ENCODE measurements around the gene DNAJB6. TPM values are rescaled to one million over a fixed set of nuclear protein-coding genes. Genes with fewer than 3 reads are reported as not detected.

The DNAJB6 gene
- total RNA-seq, 1 donor = 86.6 TPM

DNA sequence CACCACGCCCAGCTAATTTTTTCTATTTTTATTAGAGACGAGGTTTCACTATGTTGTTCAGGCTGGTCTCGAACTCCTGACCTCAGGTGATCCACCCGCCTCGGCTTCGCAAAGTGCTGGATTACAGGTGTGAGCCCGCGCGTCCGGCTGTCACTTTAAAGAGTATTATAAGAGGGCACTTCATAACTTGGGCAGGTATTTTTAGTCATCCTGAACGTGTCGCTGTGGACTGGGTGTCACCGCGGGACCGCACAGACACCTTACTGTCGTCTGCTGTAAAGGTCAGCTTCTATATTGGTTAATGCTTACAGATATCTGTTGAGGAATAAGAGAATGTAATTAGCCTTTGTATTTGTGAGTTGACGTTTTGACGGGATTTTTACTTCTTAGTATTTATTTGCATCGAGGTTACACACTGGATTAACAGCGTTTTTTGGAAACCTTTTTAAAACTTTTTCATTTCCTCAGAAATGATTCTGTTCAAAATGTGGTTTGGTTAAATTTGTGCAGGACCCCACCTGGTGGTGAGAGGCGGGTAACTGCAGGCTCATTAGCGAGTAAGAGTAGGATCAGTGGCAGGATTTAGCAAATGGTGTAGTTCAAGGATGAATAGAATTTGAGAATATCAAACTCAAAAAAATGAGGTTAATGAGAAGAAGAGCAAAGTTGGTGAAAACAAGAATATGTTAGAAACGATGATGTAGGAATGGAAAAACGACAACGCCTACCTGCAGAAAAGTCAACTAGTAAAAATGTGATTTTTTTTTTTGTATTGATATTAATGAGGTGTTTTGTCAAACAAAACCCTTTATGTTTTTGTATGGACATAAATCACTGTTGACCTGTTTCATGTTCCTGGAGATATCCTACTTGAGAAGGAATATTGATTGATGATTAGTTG is 3.2 kb downstream of the DNAJB6 start:
- H3K4me3 ChIP-seq (ENCODE audit: low read depth, low read length) = no peak overlapping the region
- TF ChIP-seq, protein P1, sequence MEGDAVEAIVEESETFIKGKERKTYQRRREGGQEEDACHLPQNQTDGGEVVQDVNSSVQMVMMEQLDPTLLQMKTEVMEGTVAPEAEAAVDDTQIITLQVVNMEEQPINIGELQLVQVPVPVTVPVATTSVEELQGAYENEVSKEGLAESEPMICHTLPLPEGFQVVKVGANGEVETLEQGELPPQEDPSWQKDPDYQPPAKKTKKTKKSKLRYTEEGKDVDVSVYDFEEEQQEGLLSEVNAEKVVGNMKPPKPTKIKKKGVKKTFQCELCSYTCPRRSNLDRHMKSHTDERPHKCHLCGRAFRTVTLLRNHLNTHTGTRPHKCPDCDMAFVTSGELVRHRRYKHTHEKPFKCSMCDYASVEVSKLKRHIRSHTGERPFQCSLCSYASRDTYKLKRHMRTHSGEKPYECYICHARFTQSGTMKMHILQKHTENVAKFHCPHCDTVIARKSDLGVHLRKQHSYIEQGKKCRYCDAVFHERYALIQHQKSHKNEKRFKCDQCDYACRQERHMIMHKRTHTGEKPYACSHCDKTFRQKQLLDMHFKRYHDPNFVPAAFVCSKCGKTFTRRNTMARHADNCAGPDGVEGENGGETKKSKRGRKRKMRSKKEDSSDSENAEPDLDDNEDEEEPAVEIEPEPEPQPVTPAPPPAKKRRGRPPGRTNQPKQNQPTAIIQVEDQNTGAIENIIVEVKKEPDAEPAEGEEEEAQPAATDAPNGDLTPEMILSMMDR (IDR thresholded peaks at IDR 0.05; ENCODE audit: insufficient read depth, low read length) = peak; percentile 95
- DNase-seq (ENCODE audit: low read depth) = peak; percentile 78

DNA sequence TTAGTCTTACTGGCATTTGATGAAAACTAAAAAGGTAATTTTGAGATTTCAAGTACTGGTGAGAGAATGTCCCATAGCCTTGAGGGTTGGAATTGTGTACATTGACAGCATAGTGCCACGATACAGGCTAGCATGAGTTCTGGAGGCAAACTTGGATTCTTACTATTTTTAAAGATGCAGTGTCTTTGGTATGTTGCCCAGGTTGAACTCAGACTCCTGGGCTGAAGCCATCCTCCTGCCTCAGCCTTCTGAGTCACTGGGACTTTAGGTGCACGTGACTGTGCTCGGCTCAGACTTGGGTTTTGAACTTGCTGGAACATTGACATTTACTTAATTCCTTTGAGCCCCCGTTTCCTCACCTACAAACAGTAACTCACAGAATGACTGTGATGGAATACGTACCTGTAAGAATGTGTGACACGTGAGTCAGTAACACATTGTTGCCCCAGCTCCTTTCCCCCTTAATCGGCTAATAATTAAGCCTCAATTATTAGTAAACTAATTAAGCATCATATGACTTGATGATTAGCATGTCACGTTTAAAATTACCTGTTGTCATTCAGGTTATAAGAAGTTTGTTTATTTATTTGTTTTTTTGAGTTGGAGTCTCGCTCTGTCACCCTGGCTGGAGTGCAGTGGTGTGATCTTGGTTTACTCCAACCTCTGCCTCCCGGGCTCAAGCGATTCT is 10.6 kb downstream of the DNAJB6 start:
- peak overlapping the region; percentile 55 for H3K4me3 ChIP-seq (ENCODE audit: low read depth, low read length)
- TF ChIP-seq, protein P1 (IDR thresholded peaks at IDR 0.05; ENCODE audit: insufficient read depth, low read length) = no peak
- DNase-seq (ENCODE audit: low read depth) = peak; percentile 93

GRCh38 chr7:157348548-157348947 is 11.7 kb downstream of the DNAJB6 start:
- TF ChIP-seq, protein P1 (IDR thresholded peaks at IDR 0.05; ENCODE audit: insufficient read depth, low read length) = no peak
- H3K4me3 ChIP-seq (ENCODE audit: low read depth, low read length) = no peak overlapping the region
- no peak for DNase-seq (ENCODE audit: low read depth)

DNA sequence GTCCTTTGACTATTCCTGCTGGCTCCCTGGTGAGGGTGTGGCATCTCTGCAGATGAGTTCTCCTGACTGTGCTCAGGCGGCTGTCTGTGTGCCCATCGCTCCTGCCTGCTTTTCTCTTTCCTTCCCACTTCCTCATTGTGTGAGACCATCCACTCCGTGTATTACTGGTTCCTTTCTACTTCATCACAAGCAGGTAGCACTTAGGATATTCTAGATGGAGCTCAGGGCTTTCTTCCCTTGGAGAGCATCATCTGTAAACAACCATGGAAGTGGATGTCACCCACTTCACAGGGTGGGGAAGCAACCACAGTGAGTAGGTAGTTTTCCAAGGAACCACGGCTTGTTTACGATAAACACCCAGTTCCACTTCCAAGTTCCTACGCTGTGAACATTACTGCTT is 15.7 kb downstream of the DNAJB6 start:
- TF ChIP-seq, protein P1 (IDR thresholded peaks at IDR 0.05; ENCODE audit: insufficient read depth, low read length) = no peak
- no peak for DNase-seq (ENCODE audit: low read depth)
- no peak overlapping the region for H3K4me3 ChIP-seq (ENCODE audit: low read depth, low read length)

- TF ChIP-seq, protein P1 (IDR thresholded peaks at IDR 0.05; ENCODE audit: insufficient read depth, low read length) = no peak
- no peak overlapping the region for H3K4me3 ChIP-seq (ENCODE audit: low read depth, low read length)
- peak; percentile 33 for DNase-seq (ENCODE audit: low read depth)
These were observed 19.1 kb downstream of the DNAJB6 start for GRCh38 chr7:157355784-157356511.

- TF ChIP-seq, protein P1 (IDR thresholded peaks at IDR 0.05; ENCODE audit: insufficient read depth, low read length) = no peak
- DNase-seq (ENCODE audit: low read depth) = no peak
These were observed 20.6 kb downstream of the DNAJB6 start for GRCh38 chr7:157357129-157358040.

More at GRCh38 chr7:157357129-157358040, 20.6 kb downstream of the DNAJB6 start:
- no peak overlapping the region for H3K4me3 ChIP-seq (ENCODE audit: low read depth, low read length)
